NCI-H345 treated with DMSO at 0.1 percent for 48 hours (cell line): Measurements from ENCODE around the gene EPS8.

ENCODE experiments used
- DNase-seq: peaks from one replicate; lab custom pipeline; 2025; ENCODE audit not compliant: unreplicated experiment; lab: John Stamatoyannopoulos, UW

EPS8 gene

DNA sequence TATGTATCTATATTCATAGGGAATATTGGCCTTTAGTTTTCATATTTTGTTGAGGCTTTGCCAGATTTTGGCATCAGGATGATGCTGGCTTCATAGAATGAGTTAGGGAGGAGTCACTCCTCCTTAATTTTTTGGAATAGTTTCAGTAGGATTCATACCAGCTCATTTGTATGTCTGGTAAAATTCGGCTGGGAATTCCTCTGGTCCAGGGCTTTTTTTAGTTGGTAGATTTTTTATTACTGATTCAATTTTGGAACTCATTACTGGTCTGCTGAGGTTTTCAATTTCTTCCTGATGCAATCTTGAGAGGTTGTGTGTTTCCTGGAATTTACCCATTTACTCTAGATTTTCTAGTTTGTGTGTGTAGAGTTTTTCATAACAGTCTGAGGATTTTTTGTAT is 175.2 kb downstream of the EPS8 start:
- no peak for DNase-seq

DNA sequence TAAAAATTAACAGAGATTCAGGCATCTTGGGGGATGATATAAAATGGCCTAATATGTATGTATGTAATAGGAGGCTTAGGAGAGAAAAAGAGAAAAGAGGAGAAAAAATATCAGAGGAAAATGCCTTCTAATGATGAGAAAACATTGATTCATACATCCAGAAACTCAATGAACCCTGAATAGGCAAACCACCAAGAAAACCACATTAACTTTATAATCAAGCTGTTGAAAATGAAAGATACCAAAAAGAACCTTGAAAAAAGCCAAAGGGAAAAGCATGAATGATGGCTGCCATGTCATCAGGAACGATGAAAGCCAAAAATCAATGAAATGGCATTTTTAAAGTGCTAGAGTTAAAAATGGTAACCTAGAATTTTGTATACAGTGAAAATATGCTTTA is 180.2 kb downstream of the EPS8 start:
- DNase-seq = no peak

GRCh38 chr12:15608406-15608805 is 180.8 kb downstream of the EPS8 start:
- no peak for DNase-seq

DNA sequence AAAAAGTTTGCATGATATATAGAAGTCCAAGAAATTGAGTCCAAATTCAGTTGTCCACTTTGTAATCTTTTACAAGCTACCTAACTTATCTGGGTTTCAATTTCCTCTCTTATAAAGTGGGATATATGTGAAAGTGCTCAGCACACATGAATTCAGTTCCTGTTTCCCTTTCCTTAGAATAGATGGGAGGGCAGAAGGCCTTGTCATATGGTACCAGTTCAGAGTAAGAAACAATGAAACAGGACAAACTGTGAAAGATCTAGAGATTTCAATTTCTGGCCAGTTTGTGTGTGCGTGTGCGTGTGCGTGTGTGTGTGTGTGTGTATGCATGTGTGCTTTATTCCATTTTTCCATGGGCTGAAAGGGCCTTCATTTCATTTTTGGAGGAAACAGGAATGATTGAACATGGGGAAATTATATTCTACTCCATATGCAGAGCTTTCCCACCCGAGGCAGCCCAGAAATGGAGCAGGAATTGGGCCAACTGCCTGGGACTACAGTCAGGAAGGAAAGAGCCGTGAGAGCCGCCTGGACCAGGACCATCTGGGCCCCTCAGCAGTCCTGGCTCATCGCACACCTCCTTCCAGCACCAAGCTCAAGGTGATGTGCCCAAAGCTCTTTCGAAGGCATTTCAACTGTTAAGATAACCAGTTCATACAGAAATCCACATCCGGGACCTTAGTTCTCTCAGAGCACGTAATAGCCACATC is 183.2 kb downstream of the EPS8 start:
- DNase-seq = no peak

DNA sequence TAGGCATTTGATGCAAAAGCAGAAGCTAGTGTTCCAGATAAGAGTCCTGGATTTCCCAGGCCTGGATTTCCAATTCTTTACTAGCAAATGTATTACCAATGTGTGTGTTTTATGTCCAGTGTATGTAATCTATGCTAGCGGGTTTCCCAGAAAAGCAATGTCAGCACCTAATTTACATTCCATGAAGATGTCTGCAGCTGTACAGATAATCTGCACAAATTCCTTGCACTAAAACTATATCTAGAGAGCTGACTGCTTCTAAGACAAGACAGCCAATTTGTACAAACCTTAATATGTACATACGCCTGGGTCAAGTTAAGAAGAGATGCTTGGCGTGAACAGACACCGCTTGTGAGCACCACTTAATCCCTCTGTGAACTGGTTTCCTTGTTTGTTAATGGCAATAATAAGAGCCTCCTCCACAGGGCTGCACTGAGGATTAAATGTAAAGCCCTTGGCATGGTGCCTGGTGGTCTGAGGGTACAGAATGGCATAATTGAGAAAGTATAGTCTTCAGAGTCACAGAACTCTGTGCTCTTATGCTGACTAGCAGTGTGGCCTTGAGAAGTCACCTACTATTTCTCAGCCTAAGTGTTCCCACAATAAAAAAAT is 185.6 kb downstream of the EPS8 start:
- peak; percentile 33 for DNase-seq

GRCh38 chr12:15602051-15602672 is 187.0 kb downstream of the EPS8 start:
- no peak for DNase-seq

DNA sequence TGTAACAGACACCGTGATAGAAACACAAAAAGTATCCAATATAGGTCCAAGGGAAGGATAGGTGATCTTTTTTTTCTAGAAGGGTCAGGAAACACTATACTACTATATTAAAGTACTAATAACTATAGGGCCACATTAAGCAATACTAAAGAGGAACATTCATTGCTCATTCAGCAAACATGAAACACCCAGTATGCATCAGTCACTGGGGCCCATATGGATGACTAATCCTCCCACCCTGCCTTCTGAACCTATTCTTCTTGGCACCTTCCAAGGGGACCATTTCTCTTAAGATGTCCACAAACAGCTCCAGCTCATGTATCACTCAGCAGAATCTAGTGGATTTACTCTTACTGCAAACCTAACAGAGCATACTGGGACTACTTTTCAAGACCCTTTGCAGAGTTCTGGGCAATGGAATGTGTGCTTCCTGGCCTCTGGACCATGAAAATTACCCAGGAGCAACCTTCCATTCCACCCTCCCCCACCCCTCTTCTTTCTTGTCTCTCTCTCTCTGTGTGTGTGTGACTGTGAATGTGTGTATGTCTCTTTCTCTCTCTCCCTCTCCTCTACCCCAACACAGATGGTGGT is 187.9 kb downstream of the EPS8 start:
- DNase-seq = no peak

DNA sequence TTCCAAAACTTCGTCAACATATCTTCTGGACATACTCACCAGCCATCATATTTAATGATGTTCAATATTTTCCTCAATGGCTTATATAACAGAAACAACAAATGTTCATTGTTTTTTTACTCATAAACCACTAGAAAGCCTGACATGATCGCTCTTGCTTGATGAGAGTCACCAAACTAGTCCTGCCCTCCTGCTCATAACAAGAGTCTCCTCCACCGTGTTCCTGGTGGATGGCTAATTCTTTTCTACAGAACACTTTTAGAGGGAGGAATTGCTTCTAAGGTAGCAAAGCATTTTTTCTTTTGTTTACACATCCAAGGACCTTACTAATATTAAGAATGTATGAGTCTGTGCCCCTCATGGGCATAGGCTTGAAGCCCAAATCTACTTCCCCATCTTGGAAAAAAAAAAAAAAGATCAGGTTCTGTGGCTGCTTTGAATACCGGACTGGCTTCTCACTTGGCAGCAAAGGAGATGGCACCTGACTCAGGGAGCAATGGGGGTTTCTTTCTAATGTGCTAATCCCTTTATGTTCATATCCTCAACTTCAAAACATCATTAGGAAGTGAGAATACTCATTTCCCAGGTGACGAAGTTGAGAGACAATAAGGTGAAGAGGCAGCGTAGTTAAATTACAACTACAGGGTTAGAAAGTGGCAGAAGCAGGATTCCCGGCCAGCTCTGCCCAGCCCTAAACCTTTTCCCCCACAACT is 188.8 kb downstream of the EPS8 start:
- no peak for DNase-seq

- no peak for DNase-seq
Observed at GRCh38 chr12:15599266-15600037, 189.7 kb downstream of the EPS8 start.

DNA sequence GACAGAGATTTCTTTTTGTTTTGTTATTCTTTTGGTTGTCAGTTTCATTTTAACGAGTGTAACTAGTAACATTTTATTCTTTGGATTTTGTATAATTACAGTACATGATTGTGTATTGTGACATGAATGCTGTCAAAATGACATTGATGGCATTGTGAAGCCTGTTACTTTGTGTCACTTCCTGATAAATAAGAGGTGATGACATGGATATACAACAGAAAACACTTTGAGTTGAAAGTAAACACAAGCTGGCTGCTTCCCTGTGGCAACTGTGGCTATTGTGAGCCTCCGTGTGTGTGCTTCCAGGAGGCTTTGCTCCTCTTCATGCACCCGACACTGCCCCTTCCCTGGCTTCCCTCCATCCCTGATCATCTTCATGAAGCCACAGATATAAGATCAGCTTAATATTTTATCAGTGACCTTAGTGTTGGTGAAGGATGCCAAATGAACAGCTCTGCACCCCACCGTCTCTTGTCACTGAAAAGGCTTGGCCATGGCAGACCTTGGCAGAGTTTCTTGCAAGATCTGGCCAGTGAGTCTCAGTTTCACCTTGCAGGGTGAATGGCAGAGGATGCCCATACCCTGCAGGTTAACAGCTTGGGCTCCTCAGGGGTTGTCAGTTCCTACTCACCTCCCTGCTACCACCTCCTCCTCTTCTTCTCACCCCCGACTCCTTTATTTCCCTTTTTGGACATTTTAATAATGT is 191.9 kb downstream of the EPS8 start:
- no peak for DNase-seq

- DNase-seq = no peak
Observed at GRCh38 chr12:15596174-15596573, 193.0 kb downstream of the EPS8 start.

DNA sequence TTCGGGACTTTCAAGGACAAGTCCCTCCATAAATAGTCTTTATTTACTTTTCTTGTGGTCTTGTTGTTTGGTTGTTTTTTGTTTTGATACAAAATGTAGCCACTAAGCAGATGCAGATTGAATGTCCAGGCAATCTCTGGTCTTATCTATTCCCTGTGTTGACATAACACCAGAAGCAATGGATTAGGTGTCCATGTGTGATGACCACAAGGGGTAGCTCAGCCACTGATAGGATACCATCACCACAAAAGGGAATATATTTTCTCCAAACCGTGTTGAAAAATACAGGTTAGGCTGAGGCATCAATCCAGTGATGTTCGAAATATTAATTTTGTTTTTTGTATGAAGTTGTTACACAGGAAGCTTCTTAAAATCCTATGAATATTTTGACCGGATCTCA is 196.3 kb downstream of the EPS8 start:
- no peak for DNase-seq

DNA sequence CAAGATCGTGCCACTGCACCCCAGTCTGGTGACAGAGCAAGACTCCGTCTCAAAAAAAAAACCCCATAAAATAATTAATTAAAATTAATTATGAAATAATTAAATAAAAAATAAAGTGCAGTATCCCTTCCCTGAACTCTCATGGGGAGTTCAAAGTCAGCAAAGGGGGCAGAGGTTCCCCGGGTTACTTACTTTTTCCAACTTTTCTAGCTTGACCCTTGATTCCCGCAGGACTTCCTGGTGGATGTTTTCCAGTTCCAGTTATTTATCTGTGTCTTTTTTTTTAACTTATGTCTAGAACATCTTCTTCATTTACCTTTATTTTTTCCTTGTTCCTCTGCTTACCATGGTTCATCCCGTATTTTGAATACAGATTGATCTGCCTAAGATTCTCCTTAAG is 197.4 kb downstream of the EPS8 start:
- DNase-seq = no peak

GRCh38 chr12:15590180-15590826 is 198.9 kb downstream of the EPS8 start:
- peak; percentile 77 for DNase-seq

DNA sequence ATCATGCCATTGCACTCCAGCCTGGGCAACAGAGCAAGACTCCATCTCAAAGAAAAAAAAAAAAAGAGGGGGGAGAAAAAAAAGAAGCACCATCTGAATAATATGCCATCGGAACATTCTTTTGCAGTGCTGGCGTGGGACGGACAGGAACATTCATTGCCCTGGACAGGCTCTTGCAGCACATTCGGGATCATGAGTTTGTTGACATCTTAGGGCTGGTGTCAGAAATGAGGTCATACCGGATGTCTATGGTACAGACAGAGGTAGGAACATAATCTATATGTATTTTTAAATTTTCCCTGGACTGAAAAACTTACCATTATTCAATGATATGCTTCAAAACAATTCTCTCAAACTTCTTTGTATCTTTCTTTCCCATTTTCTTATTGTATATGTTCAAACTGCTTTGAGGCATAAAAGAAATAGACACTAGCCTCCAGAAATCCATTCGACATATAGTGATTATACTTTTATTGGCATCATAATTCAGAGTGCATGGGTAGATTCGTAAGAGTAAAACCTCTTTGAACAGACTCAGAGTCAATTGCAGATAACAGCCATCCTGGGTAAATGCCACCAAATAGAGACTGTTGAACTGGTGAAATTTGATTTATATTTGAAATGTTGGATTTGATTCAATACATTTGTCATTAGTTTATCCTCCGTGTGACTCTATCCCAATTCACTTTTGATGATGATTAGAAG is 199.7 kb downstream of the EPS8 start:
- no peak for DNase-seq

DNA sequence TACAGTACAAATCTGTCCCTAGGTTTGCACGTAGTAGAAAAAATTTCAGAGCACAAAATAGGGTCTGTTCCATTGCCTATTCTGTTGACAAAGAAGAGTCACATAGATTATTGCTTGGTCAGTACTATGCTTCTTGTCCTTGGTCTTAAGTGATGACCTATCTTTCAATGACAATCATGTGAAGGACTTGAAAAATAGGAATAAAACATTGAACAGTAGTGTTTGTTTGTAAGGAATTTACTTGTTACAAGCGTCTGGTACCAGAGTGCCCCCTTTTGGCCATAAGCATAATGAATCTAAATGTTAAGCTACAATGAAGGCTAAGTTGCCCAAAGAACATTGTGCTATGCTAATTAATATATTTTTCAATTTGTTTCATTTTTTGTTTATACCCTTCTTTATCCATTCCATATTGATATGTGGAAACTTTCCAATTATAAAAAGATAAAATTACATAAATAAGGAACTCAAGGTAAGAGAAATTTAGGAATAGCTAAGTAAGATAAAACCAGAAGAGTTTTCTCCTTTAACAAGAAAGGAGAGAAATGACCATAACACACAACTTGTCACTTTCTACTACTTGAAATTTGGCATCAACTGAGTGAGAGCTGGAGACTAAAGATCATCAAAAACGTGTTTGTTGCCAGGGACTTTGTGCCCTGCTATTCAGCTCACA is 204.7 kb downstream of the EPS8 start:
- DNase-seq = peak; percentile 9

DNA sequence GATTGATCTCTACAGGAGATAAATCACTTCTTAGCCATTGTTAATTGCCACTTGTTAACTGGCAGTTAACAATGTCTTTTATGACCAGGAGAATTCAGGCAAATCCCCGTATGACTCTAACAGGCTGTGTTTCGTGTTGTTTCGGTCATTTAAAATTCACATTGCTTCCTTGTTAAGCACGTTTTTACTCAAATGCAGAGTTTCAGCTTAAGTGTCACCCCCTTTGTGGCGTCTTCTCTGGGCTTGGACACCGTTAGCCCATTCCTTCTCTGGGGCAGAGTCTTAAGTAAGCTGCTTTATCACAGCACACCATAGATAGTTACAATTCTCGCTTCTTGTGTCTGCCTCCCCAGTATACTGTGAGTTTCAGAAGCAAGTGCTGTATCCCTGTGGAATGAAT is 205.4 kb downstream of the EPS8 start:
- no peak for DNase-seq

- no peak for DNase-seq
Observed at GRCh38 chr12:15581006-15581405, 208.2 kb downstream of the EPS8 start.
